GM19467 (cell line): ENCODE data around the gene PDLIM1.
A peak's percentile ranks its signal among the peaks of the same experiment; 100 is the strongest.

Experiments used
- ATAC-seq: cut with Tn5 transposase; IDR thresholded peaks from one replicate; pipeline ENCODE4 v1.9.1; 2021; ENCODE audit warnings: mild to moderate bottlenecking, moderate library complexity; ENCODE audit not compliant: unreplicated experiment

Gene PDLIM1

GRCh38 chr10:95266674-95267095, 24.1 kb downstream of the PDLIM1 start:
- ATAC-seq, result no peak

GRCh38 chr10:95265572-95265971, 25.2 kb downstream of the PDLIM1 start:
- ATAC-seq, result no peak

- ATAC-seq, result no peak
These were observed 26.4 kb downstream of the PDLIM1 start for GRCh38 chr10:95264227-95265051.

- ATAC-seq, result no peak
These were observed 27.0 kb downstream of the PDLIM1 start for GRCh38 chr10:95263864-95264226.

GRCh38 chr10:95262763-95263518, 27.9 kb downstream of the PDLIM1 start:
- ATAC-seq, result no peak

GRCh38 chr10:95261926-95262325, 28.9 kb downstream of the PDLIM1 start:
- ATAC-seq, result no peak

- ATAC-seq, result no peak
These were observed 29.8 kb downstream of the PDLIM1 start for GRCh38 chr10:95260909-95261552.

- ATAC-seq, result no peak
These were observed 30.4 kb downstream of the PDLIM1 start for GRCh38 chr10:95260397-95260881.

- no peak for ATAC-seq
These were observed 33.0 kb downstream of the PDLIM1 start for GRCh38 chr10:95257849-95258248.

GRCh38 chr10:95256268-95256667, 34.5 kb downstream of the PDLIM1 start:
- ATAC-seq, result no peak

GRCh38 chr10:95254629-95255028, 36.2 kb downstream of the PDLIM1 start:
- ATAC-seq, result no peak

- no peak for ATAC-seq
These were observed 37.1 kb downstream of the PDLIM1 start for GRCh38 chr10:95253686-95254085.

GRCh38 chr10:95253007-95253406, 37.8 kb downstream of the PDLIM1 start:
- no peak for ATAC-seq

GRCh38 chr10:95250856-95251255, 39.9 kb downstream of the PDLIM1 start:
- no peak for ATAC-seq

GRCh38 chr10:95249467-95249866, 41.3 kb downstream of the PDLIM1 start:
- ATAC-seq, result no peak

GRCh38 chr10:95248989-95249388, 41.8 kb downstream of the PDLIM1 start:
- ATAC-seq, result no peak

- ATAC-seq, result no peak
These were observed 42.8 kb downstream of the PDLIM1 start for GRCh38 chr10:95247881-95248583.

- ATAC-seq, result no peak
These were observed 43.5 kb downstream of the PDLIM1 start for GRCh38 chr10:95247200-95247880.

- ATAC-seq, result no peak
These were observed 44.2 kb downstream of the PDLIM1 start for GRCh38 chr10:95246582-95247051.

- peak; percentile 83 for ATAC-seq
These were observed 45.3 kb downstream of the PDLIM1 start for GRCh38 chr10:95245425-95246055.
